ENCODE data around the gene VPS37C.

The VPS37C gene

GRCh38 chr11:61132646-61133045 lies 28.6 kb downstream of the VPS37C start:
- H3K27ac ChIP-seq (replicated peaks) = no peak overlapping the region
- no peak for TF ChIP-seq SPI1 (IDR thresholded peaks at IDR 0.05; ENCODE audit: borderline replicate concordance, low read depth)
- TF ChIP-seq GABPA (IDR thresholded peaks at IDR 0.05; ENCODE audit: low read depth) = no peak
- no peak for TF ChIP-seq REST (IDR thresholded peaks at IDR 0.05; ENCODE audit: insufficient replicate concordance, low read depth)
- no peak for TF ChIP-seq CTCF (IDR thresholded peaks at IDR 0.05; ENCODE audit: insufficient read depth, low read length)
- TF ChIP-seq POLR2AphosphoS5 (IDR thresholded peaks at IDR 0.05; ENCODE audit: low read depth) = no peak
- H3K4me3 ChIP-seq (replicated peaks; ENCODE audit: insufficient read depth, low read length) = no peak overlapping the region
- no peak for DNase-seq (ENCODE audit: low read depth in 1 of 2, low spot score in 1 of 2)
- H3K27me3 ChIP-seq (ENCODE audit: insufficient read depth, poor library complexity, severe bottlenecking) = no peaks in the 10 kb centered on the region

- no peaks in the 10 kb centered on the region for H3K27me3 ChIP-seq (ENCODE audit: insufficient read depth, poor library complexity, severe bottlenecking)
- no peak overlapping the region for H3K4me3 ChIP-seq (replicated peaks; ENCODE audit: insufficient read depth, low read length)
- no peak for DNase-seq (ENCODE audit: low read depth in 1 of 2, low spot score in 1 of 2)
- H3K27ac ChIP-seq (replicated peaks) = no peak overlapping the region
- TF ChIP-seq POLR2AphosphoS5 (IDR thresholded peaks at IDR 0.05; ENCODE audit: low read depth) (no peak), GABPA (IDR thresholded peaks at IDR 0.05; ENCODE audit: low read depth) (no peak), REST (IDR thresholded peaks at IDR 0.05; ENCODE audit: insufficient replicate concordance, low read depth) (no peak), SPI1 (IDR thresholded peaks at IDR 0.05; ENCODE audit: borderline replicate concordance, low read depth) (no peak), CTCF (IDR thresholded peaks at IDR 0.05; ENCODE audit: insufficient read depth, low read length) (no peak)
These were observed 29.1 kb downstream of the VPS37C start for GRCh38 chr11:61131998-61132555.

- no peak for DNase-seq (ENCODE audit: low read depth in 1 of 2, low spot score in 1 of 2)
These were observed 29.6 kb downstream of the VPS37C start for GRCh38 chr11:61131586-61131985.

More at GRCh38 chr11:61131586-61131985, 29.6 kb downstream of the VPS37C start:
- Histone ChIP-seq H3K27ac (replicated peaks) (no peak overlapping the region), H3K4me3 (replicated peaks; ENCODE audit: insufficient read depth, low read length) (no peak overlapping the region), H3K27me3 (ENCODE audit: insufficient read depth, poor library complexity, severe bottlenecking) (no peaks in the 10 kb centered on the region)
- TF ChIP-seq SPI1 (IDR thresholded peaks at IDR 0.05; ENCODE audit: borderline replicate concordance, low read depth) (no peak), GABPA (IDR thresholded peaks at IDR 0.05; ENCODE audit: low read depth) (no peak), CTCF (IDR thresholded peaks at IDR 0.05; ENCODE audit: insufficient read depth, low read length) (no peak), REST (IDR thresholded peaks at IDR 0.05; ENCODE audit: insufficient replicate concordance, low read depth) (no peak), POLR2AphosphoS5 (IDR thresholded peaks at IDR 0.05; ENCODE audit: low read depth) (no peak)

Data from HL-60 (cell line).